Uterus (tissue), 2 donors: Measurements from ENCODE around the gene GLIS1.

Experiments used
- CTCF ChIP-seq, 4 experiments: fragments of 200-600 bp in 2 of 4; fragments of 450-650 bp in 2 of 4; sonication (generic) in 2 of 4; IDR thresholded peaks; one replicate each; pipeline ENCODE4 v1.5.1; 2016 to 2019; ENCODE audit warnings: antibody characterized with exemption in 4 of 4, mild to moderate bottlenecking in 2 of 4, moderate library complexity in 1 of 4
- POLR2A ChIP-seq, 2 donors: fragments of 450-650 bp; IDR thresholded peaks; one replicate each; pipeline ENCODE4 v1.6.1; 2016; ENCODE audit warnings: antibody characterized with exemption in 2 of 2, mild to moderate bottlenecking in 1 of 2, moderate library complexity in 1 of 2

GRCh38 chr1:53480678-53481077 lies 258.3 kb downstream of the GLIS1 start:
- TF ChIP-seq CTCF (IDR thresholded peaks at IDR 0.05) (no peak), POLR2A (IDR thresholded peaks at IDR 0.05) (no peak)
